Stimulated activated CD8-positive, alpha-beta memory T cell treated with anti-CD3 and anti-CD28 coated beads, Interleukin-7, amount 100 ng/mL, for 48 hours (primary cell): Measurements from ENCODE around the gene SLC35C1.

Source experiments
- DNase-seq, 2 donors: peaks; one replicate each; pipeline ENCODE4 v3.0.0-alpha.2; 2020; ENCODE audit warnings: low read depth in 1 of 2; ENCODE audit errors: extremely low read depth in 1 of 2

Gene SLC35C1

GRCh38 chr11:45843158-45843924 is 38.4 kb downstream of the SLC35C1 start:
- DNase-seq = peak; percentile 63 to 75

GRCh38 chr11:45844822-45845578 is 40.1 kb downstream of the SLC35C1 start:
- DNase-seq = no peak

- DNase-seq = no peak
These were observed 41.3 kb downstream of the SLC35C1 start for GRCh38 chr11:45846174-45846675.

GRCh38 chr11:45846974-45847910 is 42.3 kb downstream of the SLC35C1 start, which contains the start of gene CRY2:
Gene CRY2 (plus strand): TSS chr11:45847475. CDS start chr11:45847491, 16 bp downstream.
- peak; percentile 98 to 99 for DNase-seq

- DNase-seq = peak; percentile 2 to 20
These were observed 43.0 kb downstream of the SLC35C1 start for GRCh38 chr11:45847911-45848316.

GRCh38 chr11:45848654-45849081 is 43.7 kb downstream of the SLC35C1 start:
- DNase-seq = no peak

GRCh38 chr11:45850446-45850845 is 45.5 kb downstream of the SLC35C1 start:
- DNase-seq = no peak

- no peak for DNase-seq
These were observed 46.3 kb downstream of the SLC35C1 start for GRCh38 chr11:45851228-45851627.

- DNase-seq = no peak
These were observed 47.2 kb downstream of the SLC35C1 start for GRCh38 chr11:45852018-45852711.

GRCh38 chr11:45852712-45853101 is 47.8 kb downstream of the SLC35C1 start:
- DNase-seq = no peak

- no peak for DNase-seq
These were observed 48.6 kb downstream of the SLC35C1 start for GRCh38 chr11:45853332-45854219.

GRCh38 chr11:45855308-45855707 is 50.4 kb downstream of the SLC35C1 start:
- no peak for DNase-seq

GRCh38 chr11:45856044-45856468 is 51.1 kb downstream of the SLC35C1 start:
- DNase-seq = no peak

- DNase-seq = no peak
These were observed 53.1 kb downstream of the SLC35C1 start for GRCh38 chr11:45857961-45858474.

- DNase-seq = no peak
These were observed 53.9 kb downstream of the SLC35C1 start for GRCh38 chr11:45858751-45859398.

- no peak for DNase-seq
These were observed 54.8 kb downstream of the SLC35C1 start for GRCh38 chr11:45859661-45860140.

- no peak for DNase-seq
These were observed 55.4 kb downstream of the SLC35C1 start for GRCh38 chr11:45860348-45860747.
